HCT116 (cell line): ENCODE results near the gene LYVE1. TPM values are rescaled to one million over a fixed set of nuclear protein-coding genes. Genes with fewer than 3 reads are reported as not detected.

Experiments
- ATAC-seq: fragments of 200-7000 bp; cut with Tn5 transposase; 2 replicates; pipeline ENCODE4 v1.9.1; 2020; ENCODE audit warnings: mild to moderate bottlenecking, moderate library complexity
- BruUV-seq: library from RNA; stranded (reverse); fragments of 400-500 nt; replicated peaks from 2 replicates; lab custom pipeline; 2021; lab: Mats Ljungman, UMichigan
- CTCF ChIA-PET: fragments of 300-600 bp; sonication (Branson Sonifier 250); formaldehyde crosslinking; loops from one replicate; lab custom pipeline; 2021; ENCODE audit warnings: antibody characterized with exemption; lab: Charles Lee
- POLR2A ChIA-PET: fragments of 300-600, 350-600 bp; sonication (Branson Sonifier 250); formaldehyde crosslinking; loops from one replicate; lab custom pipeline; 2021; ENCODE audit warnings: antibody characterized with exemption; lab: Charles Lee
- RAD21 ChIA-PET, 2 experiments: fragments of 300-600 bp; sonication (Branson Sonifier 250); formaldehyde crosslinking; loops; one replicate each; lab custom pipeline; 2023; ENCODE audit warnings: low total read pairs in 2 of 2; ENCODE audit not compliant: uncharacterized antibody in 2 of 2, unreplicated experiment in 2 of 2, low non-redundant PET in 1 of 2; lab: Charles Lee
- DNase-seq: peaks from one replicate; pipeline ENCODE4 v3.0.0-alpha.2; 2010; ENCODE audit warnings: low read depth, low spot score
- H2AFZ ChIP-seq: fragments of 200-600 bp; shearing (Covaris generic), sonication (generic); 2 replicates; pipeline ENCODE4 v1.6.1; 2017; ENCODE audit warnings: low read depth, mixed run types, mixed read lengths, antibody characterized with exemption, low read length; ENCODE audit not compliant: poor library complexity, severe bottlenecking
- H3K27ac ChIP-seq: 2 replicates; pipeline ENCODE4 v1.5.1; 2012; ENCODE audit warnings: low read depth, low read length
- H3K27me3 ChIP-seq: fragments of 200-600 bp; sonication (generic); 2 replicates; pipeline ENCODE4 v1.6.1; 2016; ENCODE audit warnings: mixed run types, low read length, mixed read lengths; ENCODE audit not compliant: insufficient read depth
- H3K36me3 ChIP-seq, 2 experiments: fragments of 200-500 bp in 1 of 2; fragments of 200-600 bp in 1 of 2; sonication (Bioruptor generic) in 1 of 2; sonication (generic) in 1 of 2; 2 replicates each; pipeline versions ENCODE4 v1.5.1 to v1.6.1; 2014 to 2016; ENCODE audit warnings: low read length in 2 of 2, inconsistent platforms in 1 of 2, mixed read lengths in 1 of 2, mixed run types in 1 of 2; ENCODE audit not compliant: insufficient read depth in 2 of 2, control insufficient read depth in 1 of 2
- H3K4me1 ChIP-seq, 2 experiments: fragments of 200-600 bp in 1 of 2; sonication (generic) in 1 of 2; 2 replicates each; pipeline versions ENCODE4 v1.5.1 to v1.6.1; 2012 to 2017; ENCODE audit warnings: low read length in 2 of 2, inconsistent platforms in 1 of 2, mild to moderate bottlenecking in 1 of 2, mixed read lengths in 1 of 2, mixed run types in 1 of 2, moderate library complexity in 1 of 2; ENCODE audit not compliant: insufficient read depth in 2 of 2, control insufficient read depth in 1 of 2
- H3K4me2 ChIP-seq: fragments of 200-600 bp; sonication (generic); 2 replicates; pipeline ENCODE4 v1.6.1; 2017; ENCODE audit warnings: mixed run types, low read length, mixed read lengths
- H3K4me3 ChIP-seq, 2 experiments: fragments of 200-600 bp in 1 of 2; sonication (generic) in 1 of 2; replicated peaks in 1 of 2; 2 replicates each; pipeline ENCODE4 v1.5.1; 2011 to 2016; ENCODE audit warnings: low read length in 2 of 2, control low read depth in 1 of 2, low read depth in 1 of 2, mild to moderate bottlenecking in 1 of 2, mixed read lengths in 1 of 2, mixed run types in 1 of 2
- H3K79me2 ChIP-seq: fragments of 200-600 bp; sonication (generic); 2 replicates; pipeline ENCODE4 v1.6.1; 2017; ENCODE audit warnings: mild to moderate bottlenecking, mixed run types, low read length, moderate library complexity, mixed read lengths; ENCODE audit not compliant: insufficient read depth
- H3K9ac ChIP-seq: fragments of 200-600 bp; sonication (generic); 2 replicates; pipeline ENCODE4 v1.6.1; 2016; ENCODE audit warnings: low read length, mixed read lengths
- H3K9me2 ChIP-seq: fragments of 200-600 bp; sonication (generic), shearing (Covaris generic); 2 replicates; pipeline ENCODE4 v1.6.1; 2017; ENCODE audit warnings: mixed run types, mild to moderate bottlenecking, moderate library complexity; ENCODE audit not compliant: insufficient read depth
- H3K9me3 ChIP-seq, 2 experiments: fragments of 200-500 bp in 1 of 2; fragments of 200-600 bp in 1 of 2; sonication (Bioruptor generic) in 1 of 2; sonication (generic) in 1 of 2; 2 replicates each; pipeline ENCODE4 v1.6.1; 2014 to 2017; ENCODE audit warnings: low read length in 2 of 2, mixed read lengths in 2 of 2, inconsistent platforms in 1 of 2, low read depth in 1 of 2, mild to moderate bottlenecking in 1 of 2, mixed run types in 1 of 2, moderate library complexity in 1 of 2; ENCODE audit not compliant: control insufficient read depth in 1 of 2, insufficient read depth in 1 of 2
- H4K20me1 ChIP-seq: fragments of 200-600 bp; sonication (generic), shearing (Covaris generic); 2 replicates; pipeline ENCODE4 v1.6.1; 2017; ENCODE audit warnings: mixed run types, mild to moderate bottlenecking, moderate library complexity; ENCODE audit not compliant: insufficient read depth
- CBX3 ChIP-seq: IDR thresholded peaks from 2 replicates; pipeline ENCODE4 v1.6.1; 2012; ENCODE audit warnings: low read depth
- EZH2 ChIP-seq: fragments of 200-600 bp; sonication (generic); IDR thresholded peaks from 2 replicates; pipeline ENCODE4 v1.6.1; 2017; ENCODE audit warnings: antibody characterized with exemption, mixed run types
- FOSL1 ChIP-seq: IDR thresholded peaks from 2 replicates; pipeline ENCODE4 v1.6.1; 2012; ENCODE audit warnings: low read depth
- JUND ChIP-seq: IDR thresholded peaks from 2 replicates; pipeline ENCODE4 v1.6.1; 2012
- POLR2AphosphoS5 ChIP-seq: IDR thresholded peaks from 2 replicates; pipeline ENCODE4 v1.6.1; 2011; ENCODE audit warnings: mild to moderate bottlenecking, low read depth, low read length, moderate library complexity
- REST ChIP-seq: IDR thresholded peaks from 2 replicates; pipeline ENCODE4 v1.6.1; 2012; ENCODE audit warnings: low read depth
- SIN3A ChIP-seq: IDR thresholded peaks from 2 replicates; pipeline ENCODE4 v1.6.1; 2012; ENCODE audit warnings: low read depth
- YY1 ChIP-seq: IDR thresholded peaks from 2 replicates; pipeline ENCODE4 v1.6.1; 2011; ENCODE audit warnings: low read length, low read depth, moderate library complexity, mild to moderate bottlenecking; ENCODE audit not compliant: insufficient replicate concordance; ENCODE audit errors: extremely low read depth
- ZFX ChIP-seq: fragments of 450-650 bp; IDR thresholded peaks from 2 replicates; pipeline ENCODE4 v1.6.1; 2017
- intact Hi-C: fragments of 100-400 bp; cut with micrococcal nuclease; formaldehyde crosslinking; loops from 2 replicates; pipeline ENCODE4 v1.10.0; 2022
- total RNA-seq: library from RNA; stranded (reverse); gene quantifications from one replicate; pipeline ENCODE4 v1.2.1, GENCODE V29; 2021; ENCODE audit not compliant: unreplicated experiment

The LYVE1 gene
- total RNA-seq, 1 experiment from 2014 or later = 0.34 TPM

- Histone ChIP-seq H3K9me3 (no peaks in the 10 kb centered on the region), H3K27me3 (no peaks in the 10 kb centered on the region), H4K20me1 (no peaks in the 10 kb centered on the region), H3K4me3 (peak overlapping the region; percentile 76 to 83), H3K4me1 (peaks cover 40 to 57% of the 10 kb centered on the region in 2 experiments), H3K9me2 (no peaks in the 10 kb centered on the region), H3K9ac (peak overlapping the region; percentile 84), H3K36me3 (no peaks in the 10 kb centered on the region), H3K79me2 (peaks cover 66% of the 10 kb centered on the region), H3K4me2 (peak overlapping the region; percentile 90), H3K27ac (peak overlapping the region; percentile 94; the same call in 1 of the 2 replicates), H2AFZ (no peak overlapping the region)
- intact Hi-C loops = no loop called here
- ChIA-PET CTCF (interaction anchor here (1.9 to 2.5 kb wide), 2 partner anchors 8 to 195 kb away, joined by 12 to 25 read pairs; no protein-coding TSS in a partner anchor), POLR2A (interaction anchor here (1.7 to 1.9 kb wide), 2 partner anchors 19 to 133 kb away, joined by 4 to 5 read pairs; no protein-coding TSS in a partner anchor), RAD21 (interaction anchor here in 1 of 2 experiments (1.5 kb wide), 1 partner anchor 84 kb away, joined by 3 read pairs; the partner anchor contains the start of gene AMPD3)
- ATAC-seq (no peak), DNase-seq (no peak)
- no TSS peak for BruUV-seq
- TF ChIP-seq REST = no peak
- TF ChIP-seq SIN3A = no peak
- TF ChIP-seq EZH2 = no peak
- no peak for TF ChIP-seq YY1
- no peak for TF ChIP-seq ZFX
- no peak for TF ChIP-seq POLR2AphosphoS5
- TF ChIP-seq CBX3 = no peak
- TF ChIP-seq JUND = no peak
- TF ChIP-seq FOSL1 = no peak
These were observed 29.1 kb downstream of the LYVE1 start for GRCh38 chr11:10539339-10539738.
